Parathyroid adenoma (tissue), 2 donors: ENCODE measurements around the gene PHTF2.
"Not testable (repeated sequence)": the region's sequence is repeated elsewhere in the genome, so short reads cannot be mapped to it uniquely, and the experiment has no call there.

Source experiments
- H2AFZ ChIP-seq: fragments of 300-600 bp; sonication (generic); one replicate; pipeline ENCODE4 v1.7.0; 2017; ENCODE audit warnings: antibody characterized with exemption, mild to moderate bottlenecking
- H3K27ac ChIP-seq: fragments of 300-600 bp; sonication (generic); one replicate; pipeline ENCODE4 v1.7.0; 2017
- H3K27me3 ChIP-seq: fragments of 300-600 bp; sonication (generic); one replicate; pipeline ENCODE4 v1.7.0; 2017; ENCODE audit warnings: low read length; ENCODE audit not compliant: control insufficient read depth, insufficient read depth
- H3K36me3 ChIP-seq: fragments of 300-600 bp; sonication (generic); one replicate; pipeline ENCODE4 v1.7.0; 2017; ENCODE audit warnings: low read length; ENCODE audit not compliant: control insufficient read depth, insufficient read depth
- H3K4me1 ChIP-seq: fragments of 300-600 bp; sonication (generic); one replicate; pipeline ENCODE4 v1.7.0; 2017; ENCODE audit warnings: control low read depth
- H3K4me2 ChIP-seq: fragments of 300-600 bp; sonication (generic); one replicate; pipeline ENCODE4 v1.7.0; 2017; ENCODE audit warnings: low read length
- H3K4me3 ChIP-seq: fragments of 300-600 bp; sonication (generic); one replicate; pipeline ENCODE4 v1.7.0; 2017; ENCODE audit warnings: low read depth, low read length
- H3K79me2 ChIP-seq: fragments of 300-600 bp; sonication (generic); one replicate; pipeline ENCODE4 v1.7.0; 2017; ENCODE audit warnings: control low read depth
- H3K9ac ChIP-seq: fragments of 300-600 bp; sonication (generic); one replicate; pipeline ENCODE4 v1.7.0; 2017; ENCODE audit warnings: mild to moderate bottlenecking
- H3K9me3 ChIP-seq: fragments of 300-600 bp; sonication (generic); one replicate; pipeline ENCODE4 v1.7.0; 2017; ENCODE audit warnings: low read length; ENCODE audit not compliant: control insufficient read depth
- CTCF ChIP-seq: fragments of 300-600 bp; sonication (generic); IDR thresholded peaks from one replicate; pipeline ENCODE4 v1.7.0; 2017; ENCODE audit warnings: antibody characterized with exemption, mild to moderate bottlenecking
- donor health status: primary hyperparathyroidism.

Gene PHTF2

GRCh38 chr7:77866786-77867536 is 68.4 kb downstream of the PHTF2 start:
- Histone ChIP-seq H2AFZ (no peak overlapping the region), H3K36me3 (no peaks in the 10 kb centered on the region), H3K79me2 (peaks cover 34% of the 10 kb centered on the region), H3K27ac (no peak overlapping the region), H3K9ac (no peak overlapping the region), H3K9me3 (no peaks in the 10 kb centered on the region), H3K4me3 (no peak overlapping the region), H3K27me3 (no peaks in the 10 kb centered on the region), H3K4me1 (no peaks in the 10 kb centered on the region), H3K4me2 (no peak overlapping the region)
- TF ChIP-seq CTCF: no peak

- Histone ChIP-seq H3K27me3 (no peaks in the 10 kb centered on the region), H3K4me2 (no peak overlapping the region), H2AFZ (no peak overlapping the region), H3K79me2 (peaks cover 39% of the 10 kb centered on the region), H3K27ac (no peak overlapping the region), H3K4me1 (no peaks in the 10 kb centered on the region), H3K9me3 (no peaks in the 10 kb centered on the region), H3K4me3 (no peak overlapping the region), H3K36me3 (no peaks in the 10 kb centered on the region), H3K9ac (no peak overlapping the region)
- TF ChIP-seq CTCF: no peak
Measured at GRCh38 chr7:77867537-77867865, 68.9 kb downstream of the PHTF2 start.

- not testable (repeated sequence) for H3K4me3 ChIP-seq, H3K36me3 ChIP-seq, H3K9ac ChIP-seq, H3K9me3 ChIP-seq, H3K27me3 ChIP-seq, H2AFZ ChIP-seq, H3K4me2 ChIP-seq, H3K4me1 ChIP-seq, H3K27ac ChIP-seq
- H3K79me2 ChIP-seq: peaks cover 46% of the 10 kb centered on the region
Measured at GRCh38 chr7:77872256-77872655, 73.7 kb downstream of the PHTF2 start.

GRCh38 chr7:77873416-77874327 is 75.1 kb downstream of the PHTF2 start:
- peaks cover 39% of the 10 kb centered on the region for H3K79me2 ChIP-seq
- not testable (repeated sequence) for H3K9me3 ChIP-seq, H3K4me3 ChIP-seq, H3K9ac ChIP-seq, H3K4me2 ChIP-seq, H3K36me3 ChIP-seq, H3K27me3 ChIP-seq, H3K4me1 ChIP-seq, H2AFZ ChIP-seq, H3K27ac ChIP-seq

- H3K27ac ChIP-seq: no peak overlapping the region
- H3K27me3 ChIP-seq: no peaks in the 10 kb centered on the region
- H3K9ac ChIP-seq: no peak overlapping the region
- TF ChIP-seq CTCF: no peak
- no peak overlapping the region for H3K4me3 ChIP-seq
- H3K79me2 ChIP-seq: peaks cover 15% of the 10 kb centered on the region
- no peak overlapping the region for H2AFZ ChIP-seq
- H3K4me2 ChIP-seq: no peak overlapping the region
- no peaks in the 10 kb centered on the region for H3K36me3 ChIP-seq
- H3K9me3 ChIP-seq: no peaks in the 10 kb centered on the region
- H3K4me1 ChIP-seq: no peaks in the 10 kb centered on the region
Measured at GRCh38 chr7:77877791-77878190, 79.2 kb downstream of the PHTF2 start.
